GM18519 (cell line): Measurements from ENCODE around the gene REEP6.

ENCODE experiments used
- ATAC-seq: cut with Tn5 transposase; IDR thresholded peaks from one replicate; pipeline ENCODE4 v1.9.1; 2021; ENCODE audit warnings: mild to moderate bottlenecking, moderate library complexity; ENCODE audit not compliant: unreplicated experiment, low FRiP score

Gene REEP6

DNA sequence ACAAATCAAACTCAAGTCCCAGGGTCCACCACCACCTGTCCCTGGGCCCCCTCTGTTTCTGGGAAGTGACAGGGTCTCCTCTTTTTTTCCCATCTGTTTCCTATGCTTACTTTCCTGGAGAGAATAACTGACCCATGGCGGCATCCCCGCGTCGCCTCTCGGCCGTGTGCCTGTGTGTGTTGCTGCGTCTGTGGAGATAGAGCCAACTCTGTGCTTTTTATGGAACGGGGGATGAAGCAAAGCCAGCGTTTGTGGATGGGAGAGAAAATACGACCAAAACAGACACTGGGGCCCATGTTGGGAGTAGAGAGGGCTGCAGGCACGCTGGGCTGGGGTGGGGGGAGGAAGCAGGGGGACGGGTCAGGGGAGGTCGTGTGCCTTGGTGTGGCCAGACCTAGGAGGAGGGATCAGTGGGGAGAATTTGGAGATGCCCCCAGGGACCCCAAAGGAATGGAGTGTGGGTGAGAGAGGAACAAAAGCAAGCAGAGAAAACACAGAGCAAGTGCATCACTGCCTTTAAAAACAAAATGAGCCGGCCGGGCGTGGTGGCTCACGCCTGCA lies 49.5 kb downstream of the REEP6 start:
- ATAC-seq: no peak
